Trophoblast cell (in vitro differentiated cells and primary cell): ENCODE results near the gene TNN.

Source experiments
- DNase-seq, 2 donors: peaks; one replicate each; pipeline ENCODE4 v3.0.0-alpha.2; 2016
- H2AFZ ChIP-seq: 2 replicates; pipeline ENCODE4 v1.6.1; 2013; ENCODE audit warnings: low read length, moderate library complexity, mild to moderate bottlenecking; ENCODE audit not compliant: insufficient read depth, poor library complexity
- H2AK5ac ChIP-seq: 2 replicates; pipeline ENCODE4 v1.6.1; 2013; ENCODE audit warnings: mild to moderate bottlenecking, low read length
- H2BK120ac ChIP-seq: 2 replicates; pipeline ENCODE4 v1.6.1; 2013; ENCODE audit warnings: low read length, mild to moderate bottlenecking, moderate library complexity; ENCODE audit not compliant: insufficient read depth, poor library complexity
- H2BK12ac ChIP-seq: 2 replicates; pipeline ENCODE4 v1.6.1; 2013; ENCODE audit warnings: mild to moderate bottlenecking, low read length, moderate library complexity
- H2BK5ac ChIP-seq: 2 replicates; pipeline ENCODE4 v1.6.1; 2013; ENCODE audit warnings: low read length, low read depth, moderate library complexity, mild to moderate bottlenecking; ENCODE audit not compliant: poor library complexity
- H3K14ac ChIP-seq: 2 replicates; pipeline ENCODE4 v1.6.1; 2013; ENCODE audit warnings: mild to moderate bottlenecking, low read length
- H3K18ac ChIP-seq: 2 replicates; pipeline ENCODE4 v1.6.1; 2013; ENCODE audit warnings: mild to moderate bottlenecking, low read length
- H3K23ac ChIP-seq: 2 replicates; pipeline ENCODE4 v1.6.1; 2013; ENCODE audit warnings: low read length
- H3K27ac ChIP-seq: 2 replicates; pipeline ENCODE4 v1.5.1; 2013; ENCODE audit warnings: low read depth, mild to moderate bottlenecking, inconsistent platforms, low read length, moderate library complexity
- H3K27me3 ChIP-seq: 2 replicates; pipeline ENCODE4 v1.6.1; 2013; ENCODE audit warnings: inconsistent platforms, mild to moderate bottlenecking, low read length, moderate library complexity; ENCODE audit not compliant: insufficient read depth
- H3K36me3 ChIP-seq, 2 experiments: 1 replicate in 1 of 2; 2 replicates in 1 of 2; pipeline ENCODE4 v1.6.1; 2013; ENCODE audit warnings: low read length in 2 of 2, mild to moderate bottlenecking in 2 of 2, moderate library complexity in 1 of 2; ENCODE audit not compliant: insufficient read depth in 2 of 2, control insufficient read depth in 1 of 2
- H3K4ac ChIP-seq: 2 replicates; pipeline ENCODE4 v1.6.1; 2013; ENCODE audit warnings: low read depth, mild to moderate bottlenecking, low read length, moderate library complexity
- H3K4me1 ChIP-seq, 2 experiments: 1 replicate in 1 of 2; 2 replicates in 1 of 2; pipeline ENCODE4 v1.6.1; 2013; ENCODE audit warnings: low read length in 2 of 2, mild to moderate bottlenecking in 2 of 2, moderate library complexity in 1 of 2; ENCODE audit not compliant: insufficient read depth in 2 of 2, control insufficient read depth in 1 of 2
- H3K4me2 ChIP-seq: 2 replicates; pipeline ENCODE4 v1.6.1; 2013; ENCODE audit warnings: inconsistent platforms, mild to moderate bottlenecking, low read length, moderate library complexity
- H3K4me3 ChIP-seq: 2 replicates; pipeline ENCODE4 v1.5.1; 2013; ENCODE audit warnings: mild to moderate bottlenecking, low read depth, low read length, inconsistent platforms
- H3K79me1 ChIP-seq: one replicate; pipeline ENCODE4 v1.6.1; 2013; ENCODE audit warnings: low read length
- H3K79me2 ChIP-seq: 2 replicates; pipeline ENCODE4 v1.6.1; 2013; ENCODE audit warnings: low read length, mild to moderate bottlenecking; ENCODE audit not compliant: control insufficient read depth, insufficient read depth, poor library complexity
- H3K9ac ChIP-seq: 2 replicates; pipeline ENCODE4 v1.6.1; 2013; ENCODE audit warnings: mild to moderate bottlenecking, low read length
- H3K9me3 ChIP-seq: 2 replicates; pipeline ENCODE4 v1.6.1; 2013; ENCODE audit warnings: low read depth, mild to moderate bottlenecking, control low read depth, inconsistent platforms, low read length; ENCODE audit not compliant: insufficient read depth
- H4K12ac ChIP-seq: 2 replicates; pipeline ENCODE4 v1.6.1; 2013; ENCODE audit warnings: low read depth, mild to moderate bottlenecking, low read length, moderate library complexity
- H4K8ac ChIP-seq: 2 replicates; pipeline ENCODE4 v1.6.1; 2013; ENCODE audit warnings: low read depth, mild to moderate bottlenecking, low read length, moderate library complexity
- H4K91ac ChIP-seq: one replicate; pipeline ENCODE4 v1.6.1; 2013; ENCODE audit warnings: low read depth, mild to moderate bottlenecking, low read length, moderate library complexity
- WGBS: extraction: QIAGEN DNeasy Blood & Tissue Kit; methylation state at CpG from one replicate; pipeline ENCODE4 v1.1.7; 2013; ENCODE audit warnings: missing lambda C conversion rate; ENCODE audit not compliant: insufficient read length, insufficient coverage; ENCODE audit errors: extremely low coverage; 5-methylcytosine and 5-hydroxymethylcytosine counted together

The TNN gene

DNA sequence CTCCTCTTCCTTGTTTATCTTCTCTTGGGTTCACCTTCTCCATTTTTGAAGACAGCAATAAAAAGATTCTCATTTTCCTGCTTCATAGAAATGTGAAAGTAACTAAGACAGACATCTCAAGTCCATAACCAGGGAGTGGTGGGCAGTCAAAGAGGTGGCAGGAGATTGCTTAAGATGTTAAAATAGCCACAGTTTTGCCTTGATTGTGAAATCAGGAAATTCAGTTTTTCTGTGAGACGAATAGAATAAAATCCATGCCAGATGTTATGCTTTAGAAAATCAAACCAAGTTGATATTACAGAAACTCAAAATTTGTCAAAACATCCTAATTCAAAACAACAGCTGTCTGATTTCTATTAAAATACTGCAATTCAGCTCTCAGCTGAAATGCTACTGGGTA is 57.2 kb downstream of the TNN start:
- Histone ChIP-seq H3K9ac (no peak overlapping the region), H3K14ac (no peak overlapping the region), H4K8ac (no peak overlapping the region), H2AFZ (no peak overlapping the region), H3K23ac (no peak overlapping the region), H3K36me3 (no peaks in the 10 kb centered on the region), H4K91ac (no peak overlapping the region), H2BK120ac (no peak overlapping the region), H3K27me3 (no peaks in the 10 kb centered on the region), H3K4ac (no peak overlapping the region), H3K27ac (no peak overlapping the region), H3K9me3 (no peaks in the 10 kb centered on the region), H3K79me1 (peaks cover 16% of the 10 kb centered on the region), H3K79me2 (no peaks in the 10 kb centered on the region), H3K4me2 (no peak overlapping the region), H3K4me1 (peaks cover 8 to 15% of the 10 kb centered on the region in 2 experiments), H2BK5ac (no peak overlapping the region), H3K4me3 (no peak overlapping the region), H2BK12ac (no peak overlapping the region), H4K12ac (no peak overlapping the region), H3K18ac (no peak overlapping the region), H2AK5ac (no peak overlapping the region)
- whole genome bisulfite sequencing = no CpG with 5 or more reads among the region's 1 CpG
- DNase-seq = no peak

- Histone ChIP-seq H2BK12ac (peak overlapping the region; percentile 56), H3K79me1 (peaks cover 22% of the 10 kb centered on the region), H3K23ac (no peak overlapping the region), H3K18ac (no peak overlapping the region), H3K4me1 (peaks cover 16 to 23% of the 10 kb centered on the region in 2 experiments), H2BK120ac (peak overlapping the region; percentile 39), H3K9ac (no peak overlapping the region), H3K14ac (no peak overlapping the region), H3K27ac (no peak overlapping the region), H3K9me3 (no peaks in the 10 kb centered on the region), H3K27me3 (no peaks in the 10 kb centered on the region), H4K8ac (no peak overlapping the region), H3K4ac (no peak overlapping the region), H3K36me3 (no peaks in the 10 kb centered on the region), H2BK5ac (no peak overlapping the region), H3K79me2 (no peaks in the 10 kb centered on the region), H2AK5ac (no peak overlapping the region), H4K12ac (no peak overlapping the region), H3K4me3 (no peak overlapping the region), H2AFZ (no peak overlapping the region), H3K4me2 (no peak overlapping the region), H4K91ac (peak overlapping the region; percentile 42)
- no CpG with 5 or more reads among the region's 4 CpGs for WGBS
- no peak for DNase-seq
Measured at GRCh38 chr1:175126347-175126746, 58.7 kb downstream of the TNN start.

DNA sequence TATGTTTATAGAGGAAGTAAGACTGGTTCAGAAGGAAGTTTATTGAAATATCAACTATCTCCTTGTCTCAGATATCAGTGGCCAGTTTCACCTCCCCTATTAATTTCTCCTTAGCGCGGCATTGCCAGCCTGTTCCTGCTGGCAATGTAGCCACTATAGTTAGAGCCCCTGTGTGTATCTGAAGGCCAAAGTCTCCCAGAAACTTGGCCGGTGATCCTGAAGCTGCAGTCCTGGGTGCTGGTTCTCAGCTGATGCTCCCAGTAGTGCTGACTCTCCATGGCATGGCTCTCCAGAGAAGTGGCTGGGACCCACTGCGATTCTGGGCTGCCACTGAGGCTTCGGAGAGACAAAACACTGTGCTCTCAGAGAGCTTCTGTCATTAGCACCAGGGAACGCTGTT is 59.9 kb downstream of the TNN start:
- no peaks in the 10 kb centered on the region for H3K36me3 ChIP-seq
- no peaks in the 10 kb centered on the region for H3K27me3 ChIP-seq
- no peak overlapping the region for H3K4me2 ChIP-seq
- no peaks in the 10 kb centered on the region for H3K9me3 ChIP-seq
- H3K18ac ChIP-seq = peak overlapping the region; percentile 10
- DNase-seq = no peak
- peak overlapping the region; percentile 67 for H2BK12ac ChIP-seq
- H4K91ac ChIP-seq = peak overlapping the region; percentile 64
- peaks cover 20 to 28% of the 10 kb centered on the region in 2 experiments for H3K4me1 ChIP-seq
- H3K27ac ChIP-seq = no peak overlapping the region
- H3K23ac ChIP-seq = no peak overlapping the region
- H3K14ac ChIP-seq = no peak overlapping the region
- H2BK5ac ChIP-seq = peak overlapping the region; percentile 61
- no peak overlapping the region for H2AFZ ChIP-seq
- no CpG with 5 or more reads among the region's 6 CpGs for WGBS
- H2BK120ac ChIP-seq = peak overlapping the region; percentile 40
- H3K79me1 ChIP-seq = peaks cover 25% of the 10 kb centered on the region
- no peak overlapping the region for H3K4me3 ChIP-seq
- H3K9ac ChIP-seq = no peak overlapping the region
- H3K4ac ChIP-seq = no peak overlapping the region
- peak overlapping the region; percentile 38 for H2AK5ac ChIP-seq
- peak overlapping the region; percentile 8 for H4K8ac ChIP-seq
- no peaks in the 10 kb centered on the region for H3K79me2 ChIP-seq
- H4K12ac ChIP-seq = no peak overlapping the region

DNA sequence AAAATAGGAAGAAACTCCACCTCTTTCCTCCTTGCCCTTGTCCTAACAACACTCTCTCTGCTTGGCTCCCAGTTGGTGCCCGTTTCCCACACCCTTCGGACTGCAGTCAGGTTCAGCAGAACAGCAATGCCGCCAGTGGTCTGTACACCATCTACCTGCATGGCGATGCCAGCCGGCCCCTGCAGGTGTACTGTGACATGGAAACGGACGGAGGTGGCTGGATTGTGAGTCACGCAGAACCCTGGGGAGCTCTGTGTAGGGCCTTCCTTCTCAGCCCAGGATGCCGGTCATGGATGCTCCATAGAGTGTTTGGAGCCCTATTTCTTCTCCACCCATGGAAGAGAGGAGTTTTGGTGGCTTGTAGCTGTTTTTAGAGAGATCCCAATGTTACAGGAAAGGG is 60.9 kb downstream of the TNN start:
- H2AFZ ChIP-seq = no peak overlapping the region
- no peaks in the 10 kb centered on the region for H3K36me3 ChIP-seq
- WGBS = no CpG with 5 or more reads among the region's 9 CpGs

More for the DNA sequence above, 60.9 kb downstream of the TNN start:
- H4K91ac ChIP-seq = peak overlapping the region; percentile 59
- no peak overlapping the region for H3K23ac ChIP-seq
- H4K12ac ChIP-seq = no peak overlapping the region
- peaks cover 25% of the 10 kb centered on the region for H3K79me1 ChIP-seq
- peak overlapping the region; percentile 7 for H3K4ac ChIP-seq
- peak overlapping the region; percentile 53 for H2BK12ac ChIP-seq
- no peak overlapping the region for H3K9ac ChIP-seq
- peak overlapping the region; percentile 1 for H3K18ac ChIP-seq
- peak overlapping the region; percentile 88 for H2BK5ac ChIP-seq
- no peaks in the 10 kb centered on the region for H3K9me3 ChIP-seq
- peak overlapping the region; percentile 4 for H2AK5ac ChIP-seq
- H3K4me3 ChIP-seq = no peak overlapping the region
- peak overlapping the region; percentile 16 for H3K14ac ChIP-seq
- H3K27me3 ChIP-seq = no peaks in the 10 kb centered on the region
- no peak overlapping the region for H4K8ac ChIP-seq
- H3K4me1 ChIP-seq = peaks cover 21 to 29% of the 10 kb centered on the region in 2 experiments
- H3K4me2 ChIP-seq = no peak overlapping the region
- peak overlapping the region; percentile 66 for H2BK120ac ChIP-seq
- peak; percentile 38 to 65 for DNase-seq
- no peaks in the 10 kb centered on the region for H3K79me2 ChIP-seq
- H3K27ac ChIP-seq = peak overlapping the region; percentile 16
